ENCODE results near the gene PPP1R3C.

Gene PPP1R3C

GRCh38 chr10:91635401-91636400, 2.8 kb upstream of the PPP1R3C start (continued):
- TF ChIP-seq, protein P1, sequence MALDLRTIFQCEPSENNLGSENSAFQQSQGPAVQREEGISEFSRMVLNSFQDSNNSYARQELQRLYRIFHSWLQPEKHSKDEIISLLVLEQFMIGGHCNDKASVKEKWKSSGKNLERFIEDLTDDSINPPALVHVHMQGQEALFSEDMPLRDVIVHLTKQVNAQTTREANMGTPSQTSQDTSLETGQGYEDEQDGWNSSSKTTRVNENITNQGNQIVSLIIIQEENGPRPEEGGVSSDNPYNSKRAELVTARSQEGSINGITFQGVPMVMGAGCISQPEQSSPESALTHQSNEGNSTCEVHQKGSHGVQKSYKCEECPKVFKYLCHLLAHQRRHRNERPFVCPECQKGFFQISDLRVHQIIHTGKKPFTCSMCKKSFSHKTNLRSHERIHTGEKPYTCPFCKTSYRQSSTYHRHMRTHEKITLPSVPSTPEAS (tag by site-specific recombination; IDR thresholded peaks at IDR 0.05) = no peak
- TF ChIP-seq, protein P2, sequence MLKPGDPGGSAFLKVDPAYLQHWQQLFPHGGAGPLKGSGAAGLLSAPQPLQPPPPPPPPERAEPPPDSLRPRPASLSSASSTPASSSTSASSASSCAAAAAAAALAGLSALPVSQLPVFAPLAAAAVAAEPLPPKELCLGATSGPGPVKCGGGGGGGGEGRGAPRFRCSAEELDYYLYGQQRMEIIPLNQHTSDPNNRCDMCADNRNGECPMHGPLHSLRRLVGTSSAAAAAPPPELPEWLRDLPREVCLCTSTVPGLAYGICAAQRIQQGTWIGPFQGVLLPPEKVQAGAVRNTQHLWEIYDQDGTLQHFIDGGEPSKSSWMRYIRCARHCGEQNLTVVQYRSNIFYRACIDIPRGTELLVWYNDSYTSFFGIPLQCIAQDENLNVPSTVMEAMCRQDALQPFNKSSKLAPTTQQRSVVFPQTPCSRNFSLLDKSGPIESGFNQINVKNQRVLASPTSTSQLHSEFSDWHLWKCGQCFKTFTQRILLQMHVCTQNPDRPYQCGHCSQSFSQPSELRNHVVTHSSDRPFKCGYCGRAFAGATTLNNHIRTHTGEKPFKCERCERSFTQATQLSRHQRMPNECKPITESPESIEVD (tag by site-specific recombination; IDR thresholded peaks at IDR 0.05) = no peak
- TF ChIP-seq CTCF (tag by site-specific recombination; IDR thresholded peaks at IDR 0.05) = peak; percentile 66; the same call in 1 of the 2 replicates
- TF ChIP-seq ZBTB48 (tag by site-specific recombination; IDR thresholded peaks at IDR 0.05) = no peak
- TF ChIP-seq ZNF747 (tag by site-specific recombination; IDR thresholded peaks at IDR 0.05) = no peak
- 0 out of 2 replicates have a peak, but pooled peaks have one; percentile 30 for TF ChIP-seq ZNF2 (tag by site-specific recombination; IDR thresholded peaks at IDR 0.05)
- no peak for TF ChIP-seq ZSCAN16 (tag by site-specific recombination; IDR thresholded peaks at IDR 0.05)
- no peak for TF ChIP-seq ZNF785 (tag by site-specific recombination; IDR thresholded peaks at IDR 0.05)
- TF ChIP-seq, protein P3, sequence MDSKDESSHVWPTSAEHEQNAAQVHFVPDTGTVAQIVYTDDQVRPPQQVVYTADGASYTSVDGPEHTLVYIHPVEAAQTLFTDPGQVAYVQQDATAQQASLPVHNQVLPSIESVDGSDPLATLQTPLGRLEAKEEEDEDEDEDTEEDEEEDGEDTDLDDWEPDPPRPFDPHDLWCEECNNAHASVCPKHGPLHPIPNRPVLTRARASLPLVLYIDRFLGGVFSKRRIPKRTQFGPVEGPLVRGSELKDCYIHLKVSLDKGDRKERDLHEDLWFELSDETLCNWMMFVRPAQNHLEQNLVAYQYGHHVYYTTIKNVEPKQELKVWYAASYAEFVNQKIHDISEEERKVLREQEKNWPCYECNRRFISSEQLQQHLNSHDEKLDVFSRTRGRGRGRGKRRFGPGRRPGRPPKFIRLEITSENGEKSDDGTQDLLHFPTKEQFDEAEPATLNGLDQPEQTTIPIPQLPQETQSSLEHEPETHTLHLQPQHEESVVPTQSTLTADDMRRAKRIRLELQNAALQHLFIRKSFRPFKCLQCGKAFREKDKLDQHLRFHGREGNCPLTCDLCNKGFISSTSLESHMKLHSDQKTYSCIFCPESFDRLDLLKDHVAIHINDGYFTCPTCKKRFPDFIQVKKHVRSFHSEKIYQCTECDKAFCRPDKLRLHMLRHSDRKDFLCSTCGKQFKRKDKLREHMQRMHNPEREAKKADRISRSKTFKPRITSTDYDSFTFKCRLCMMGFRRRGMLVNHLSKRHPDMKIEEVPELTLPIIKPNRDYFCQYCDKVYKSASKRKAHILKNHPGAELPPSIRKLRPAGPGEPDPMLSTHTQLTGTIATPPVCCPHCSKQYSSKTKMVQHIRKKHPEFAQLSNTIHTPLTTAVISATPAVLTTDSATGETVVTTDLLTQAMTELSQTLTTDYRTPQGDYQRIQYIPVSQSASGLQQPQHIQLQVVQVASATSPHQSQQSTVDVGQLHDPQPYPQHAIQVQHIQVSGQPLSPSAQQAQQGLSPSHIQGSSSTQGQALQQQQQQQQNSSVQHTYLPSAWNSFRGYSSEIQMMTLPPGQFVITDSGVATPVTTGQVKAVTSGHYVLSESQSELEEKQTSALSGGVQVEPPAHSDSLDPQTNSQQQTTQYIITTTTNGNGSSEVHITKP (tag by site-specific recombination; IDR thresholded peaks at IDR 0.05) = peak; percentile 96
- TF ChIP-seq ZNF654 (tag by site-specific recombination; IDR thresholded peaks at IDR 0.05; ENCODE audit: low read depth) = peak; percentile 70
- no peak for TF ChIP-seq ZNF791 (tag by site-specific recombination; IDR thresholded peaks at IDR 0.05)
- TF ChIP-seq TRIM28 (IDR thresholded peaks at IDR 0.05; ENCODE audit: borderline replicate concordance, low read length) = no peak
- no peak for TF ChIP-seq GLIS2 (tag by site-specific recombination; IDR thresholded peaks at IDR 0.05)
- TF ChIP-seq WT1 (tag by site-specific recombination; IDR thresholded peaks at IDR 0.05) = no peak
- TF ChIP-seq ZNF18 (tag by site-specific recombination; IDR thresholded peaks at IDR 0.05) = 0 out of 2 replicates have a peak, but pooled peaks have one; percentile 34
- no peak for TF ChIP-seq ZNF624 (tag by site-specific recombination; IDR thresholded peaks at IDR 0.05)
- TF ChIP-seq PRDM1 (tag by site-specific recombination; IDR thresholded peaks at IDR 0.05) = peak; percentile 79
